ENCODE results near the gene SPRED3.
A peak's percentile ranks its signal among the peaks of the same experiment; 100 is the strongest.

The SPRED3 gene

DNA sequence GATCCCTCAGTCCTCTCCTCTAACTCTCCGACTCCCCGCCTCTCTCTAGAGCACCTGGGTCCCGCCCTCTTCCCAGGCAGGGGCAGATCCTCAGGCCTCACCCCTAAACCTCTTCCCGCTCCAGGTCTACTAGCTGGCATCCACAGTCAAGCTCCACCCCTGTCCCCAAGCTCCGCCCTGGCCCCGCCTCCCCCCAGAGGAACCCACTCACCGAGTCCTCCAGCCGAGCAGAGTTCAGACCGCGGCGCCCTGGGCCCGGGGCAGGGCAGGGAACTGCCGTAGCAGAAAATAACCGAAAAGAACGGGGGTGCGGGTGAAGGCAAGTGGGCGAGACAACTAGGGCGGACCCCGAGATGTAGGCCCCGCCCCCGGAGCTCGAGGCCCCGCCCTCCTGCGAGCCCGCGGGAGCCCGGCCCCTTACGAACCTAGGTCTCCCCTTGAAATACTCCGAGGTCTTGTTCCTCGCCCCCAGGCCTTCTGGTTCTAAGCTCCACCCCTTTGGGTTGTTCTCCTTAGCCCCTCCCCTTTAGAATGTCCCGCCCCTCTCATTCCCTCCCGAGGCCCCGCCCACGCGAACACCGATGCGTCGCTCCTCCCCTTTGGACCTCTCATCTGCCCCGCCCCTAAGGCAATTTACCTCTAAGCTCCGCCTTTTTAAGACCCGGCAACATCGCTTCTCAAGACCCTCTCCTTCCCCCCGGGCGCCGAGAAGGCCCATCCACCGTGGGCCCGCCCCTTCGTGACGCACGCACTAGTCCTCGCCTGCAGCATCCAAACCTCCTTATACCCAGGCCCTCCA, 748 bp upstream of the SPRED3 start, which contains the start of gene GGN:
Gene GGN (minus strand): TSS at position 485 of the 799 bp plus-strand sequence. CDS start 773 bp downstream, outside the sequence.
- peaks cover 5% of the 10 kb centered on the region for H3K4me1 ChIP-seq (ENCODE audit: insufficient read depth, low read length, poor library complexity, severe bottlenecking)
- H4K20me1 ChIP-seq (ENCODE audit: insufficient read depth, low read length, poor library complexity, severe bottlenecking) = no peaks in the 10 kb centered on the region
- H3K9me2 ChIP-seq (replicated peaks; ENCODE audit: low read depth, low read length) = no peaks in the 10 kb centered on the region
- H3K9me3 ChIP-seq (ENCODE audit: insufficient read depth, low read depth, low read length) = no peaks in the 10 kb centered on the region
- no peaks in the 10 kb centered on the region for H3F3A ChIP-seq (ENCODE audit: low read depth)
- H2AFZ ChIP-seq (ENCODE audit: low read length) = peak within 1 kb of the TSS; percentile 61
- peak within 1 kb of the TSS; percentile 93 for H3K4me2 ChIP-seq (ENCODE audit: low read depth, low read length, poor library complexity, severe bottlenecking)
- H3K79me2 ChIP-seq (ENCODE audit: insufficient read depth, low read length) = no peaks in the 10 kb centered on the region
- no peak within 1 kb of the TSS for H3K9ac ChIP-seq (ENCODE audit: low read depth, low read length, poor library complexity, severe bottlenecking)
- no peaks in the 10 kb centered on the region for H3K27me3 ChIP-seq (ENCODE audit: insufficient read depth, low read length, poor library complexity, severe bottlenecking)
- peaks cover 14% of the 10 kb centered on the region; the same call in 1 of the 2 replicates for H3K36me3 ChIP-seq (ENCODE audit: insufficient read depth, low read length)
- peak within 1 kb of the TSS; percentile 72 for H3K4me3 ChIP-seq (ENCODE audit: low read length, poor library complexity, severe bottlenecking)
- TF ChIP-seq, protein P1, sequence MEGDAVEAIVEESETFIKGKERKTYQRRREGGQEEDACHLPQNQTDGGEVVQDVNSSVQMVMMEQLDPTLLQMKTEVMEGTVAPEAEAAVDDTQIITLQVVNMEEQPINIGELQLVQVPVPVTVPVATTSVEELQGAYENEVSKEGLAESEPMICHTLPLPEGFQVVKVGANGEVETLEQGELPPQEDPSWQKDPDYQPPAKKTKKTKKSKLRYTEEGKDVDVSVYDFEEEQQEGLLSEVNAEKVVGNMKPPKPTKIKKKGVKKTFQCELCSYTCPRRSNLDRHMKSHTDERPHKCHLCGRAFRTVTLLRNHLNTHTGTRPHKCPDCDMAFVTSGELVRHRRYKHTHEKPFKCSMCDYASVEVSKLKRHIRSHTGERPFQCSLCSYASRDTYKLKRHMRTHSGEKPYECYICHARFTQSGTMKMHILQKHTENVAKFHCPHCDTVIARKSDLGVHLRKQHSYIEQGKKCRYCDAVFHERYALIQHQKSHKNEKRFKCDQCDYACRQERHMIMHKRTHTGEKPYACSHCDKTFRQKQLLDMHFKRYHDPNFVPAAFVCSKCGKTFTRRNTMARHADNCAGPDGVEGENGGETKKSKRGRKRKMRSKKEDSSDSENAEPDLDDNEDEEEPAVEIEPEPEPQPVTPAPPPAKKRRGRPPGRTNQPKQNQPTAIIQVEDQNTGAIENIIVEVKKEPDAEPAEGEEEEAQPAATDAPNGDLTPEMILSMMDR (conservative IDR thresholded peaks at IDR 0.05; ENCODE audit: low read length) = no peak

DNA sequence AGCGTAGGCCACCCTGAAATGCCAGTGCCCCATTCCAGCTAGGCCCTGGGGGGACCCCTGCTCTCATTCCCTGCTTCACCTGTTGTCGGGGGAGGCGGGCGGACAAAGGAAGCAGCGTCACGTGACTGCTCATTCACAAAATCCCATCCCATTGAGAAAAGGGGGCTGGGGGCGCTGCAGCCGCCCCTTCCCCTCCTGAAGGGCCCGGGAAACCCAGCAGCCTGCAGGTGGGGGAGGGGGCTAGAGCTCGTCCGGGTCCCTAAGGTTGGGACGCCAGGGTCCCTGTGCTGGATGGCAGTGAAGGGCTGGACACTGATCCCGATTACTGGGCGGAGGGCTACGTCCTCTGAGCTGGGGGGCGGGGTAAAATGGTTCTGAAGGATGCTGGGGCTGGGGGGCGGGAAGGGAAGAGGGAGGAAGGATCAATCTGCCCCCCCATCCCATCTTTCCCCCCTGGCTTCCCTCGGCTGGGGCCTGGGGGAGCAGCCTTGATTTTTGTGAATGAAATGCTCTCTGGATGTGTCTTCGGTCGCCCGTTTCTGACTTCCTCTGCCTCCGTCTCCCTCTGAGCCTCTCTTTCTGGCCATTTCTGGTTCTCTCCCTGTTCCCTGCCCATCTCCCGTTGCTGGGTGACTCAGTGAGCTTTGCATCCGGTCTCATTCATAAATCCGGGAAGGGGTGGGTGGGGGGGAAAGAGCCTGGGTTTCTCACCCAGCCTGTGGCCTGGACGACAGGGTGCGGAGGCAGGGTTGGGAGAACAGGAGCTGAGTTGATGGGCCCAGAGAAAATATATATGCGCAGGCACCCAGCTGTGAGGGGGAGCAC, 816 bp downstream of the SPRED3 start:
- H3F3A ChIP-seq (ENCODE audit: low read depth) = no peaks in the 10 kb centered on the region
- TF ChIP-seq EZH2phosphoT487 (IDR thresholded peaks at IDR 0.05; ENCODE audit: borderline replicate concordance) = no peak
- TF ChIP-seq, protein P1 (conservative IDR thresholded peaks at IDR 0.05; ENCODE audit: low read length) = no peak
- H3K36me3 ChIP-seq (ENCODE audit: insufficient read depth, low read length) = no peaks in the 10 kb centered on the region
- H3K27me3 ChIP-seq (ENCODE audit: insufficient read depth, low read length, poor library complexity, severe bottlenecking) = no peaks in the 10 kb centered on the region
- H3K4me1 ChIP-seq (ENCODE audit: insufficient read depth, low read length, poor library complexity, severe bottlenecking) = peaks cover 5% of the 10 kb centered on the region
- H3K9ac ChIP-seq (ENCODE audit: low read depth, low read length, poor library complexity, severe bottlenecking) = no peak overlapping the region
- no peaks in the 10 kb centered on the region for H4K20me1 ChIP-seq (ENCODE audit: insufficient read depth, low read length, poor library complexity, severe bottlenecking)
- no peaks in the 10 kb centered on the region for H3K79me2 ChIP-seq (ENCODE audit: insufficient read depth, low read length)
- no peaks in the 10 kb centered on the region for H3K9me2 ChIP-seq (replicated peaks; ENCODE audit: low read depth, low read length)
- peak overlapping the region; percentile 72 for H3K4me3 ChIP-seq (ENCODE audit: low read length, poor library complexity, severe bottlenecking)
- peak overlapping the region; percentile 39; the same call in 1 of the 2 replicates for H2AFZ ChIP-seq (ENCODE audit: low read length)
- H3K4me2 ChIP-seq (ENCODE audit: low read depth, low read length, poor library complexity, severe bottlenecking) = peak overlapping the region; percentile 93
- no peaks in the 10 kb centered on the region for H3K9me3 ChIP-seq (ENCODE audit: insufficient read depth, low read depth, low read length)

DNA sequence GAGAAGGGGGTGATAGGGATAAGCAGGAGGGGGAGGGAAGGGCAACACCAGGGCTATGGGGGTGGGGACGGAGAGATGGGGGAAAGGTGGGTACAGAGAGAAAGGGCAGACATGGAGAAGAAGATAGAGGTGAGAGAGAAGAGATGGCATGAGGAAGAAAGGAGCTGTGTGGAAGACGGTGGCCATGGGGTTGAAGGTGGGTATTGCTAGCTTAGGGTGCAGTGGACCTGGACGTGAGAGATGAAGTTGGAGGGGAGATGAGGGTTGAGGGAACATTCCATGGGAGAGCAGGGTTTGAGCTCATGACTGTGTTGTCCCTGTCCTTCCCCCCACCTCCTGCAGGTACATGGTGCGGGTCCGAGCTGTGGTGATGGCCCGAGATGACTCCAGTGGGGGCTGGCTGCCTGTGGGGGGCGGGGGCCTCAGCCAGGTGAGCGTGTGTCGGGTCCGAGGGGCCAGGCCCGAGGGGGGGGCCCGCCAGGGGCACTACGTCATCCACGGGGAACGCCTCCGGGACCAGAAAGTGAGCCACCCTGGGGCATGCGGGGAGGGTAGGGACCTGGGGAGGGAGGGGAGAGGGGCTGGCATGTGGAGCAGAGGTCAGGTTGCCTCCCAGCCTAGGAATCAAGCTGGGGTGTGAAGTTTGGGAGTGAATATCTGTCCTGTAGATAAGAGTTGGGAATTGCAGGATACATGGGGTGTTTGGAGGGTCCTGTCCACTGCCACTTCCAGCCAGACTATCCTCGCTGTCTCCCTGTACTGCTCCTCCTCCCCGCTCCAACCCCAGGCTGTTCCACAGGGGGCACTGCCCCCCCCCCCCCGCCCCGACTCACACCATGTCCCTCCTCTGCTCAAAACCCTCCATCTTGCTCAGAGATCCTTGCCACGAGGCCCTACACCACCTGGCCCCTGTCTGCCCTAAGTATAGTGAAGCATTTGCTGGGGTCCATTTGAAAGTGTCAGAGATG, 1.7 kb downstream of the SPRED3 start:
- H3K9ac ChIP-seq (ENCODE audit: low read depth, low read length, poor library complexity, severe bottlenecking) = no peak overlapping the region
- no peak overlapping the region for H3K4me2 ChIP-seq (ENCODE audit: low read depth, low read length, poor library complexity, severe bottlenecking)
- no peaks in the 10 kb centered on the region for H4K20me1 ChIP-seq (ENCODE audit: insufficient read depth, low read length, poor library complexity, severe bottlenecking)
- TF ChIP-seq EZH2phosphoT487 (IDR thresholded peaks at IDR 0.05; ENCODE audit: borderline replicate concordance) = no peak
- TF ChIP-seq, protein P1 (conservative IDR thresholded peaks at IDR 0.05; ENCODE audit: low read length) = no peak
- peaks cover 5% of the 10 kb centered on the region for H3K4me1 ChIP-seq (ENCODE audit: insufficient read depth, low read length, poor library complexity, severe bottlenecking)
- no peak overlapping the region for H3K4me3 ChIP-seq (ENCODE audit: low read length, poor library complexity, severe bottlenecking)
- no peaks in the 10 kb centered on the region for H3K27me3 ChIP-seq (ENCODE audit: insufficient read depth, low read length, poor library complexity, severe bottlenecking)
- no peaks in the 10 kb centered on the region for H3K9me2 ChIP-seq (replicated peaks; ENCODE audit: low read depth, low read length)
- H3K36me3 ChIP-seq (ENCODE audit: insufficient read depth, low read length) = no peaks in the 10 kb centered on the region
- no peaks in the 10 kb centered on the region for H3K9me3 ChIP-seq (ENCODE audit: insufficient read depth, low read depth, low read length)
- H2AFZ ChIP-seq (ENCODE audit: low read length) = no peak overlapping the region
- no peaks in the 10 kb centered on the region for H3F3A ChIP-seq (ENCODE audit: low read depth)
- H3K79me2 ChIP-seq (ENCODE audit: insufficient read depth, low read length) = no peaks in the 10 kb centered on the region
